DOHH2 (cell line): ENCODE measurements around the gene CCDC63.
A peak's percentile ranks its signal among the peaks of the same experiment; 100 is the strongest.

ENCODE experiments used
- H3F3A ChIP-seq: fragments of 200-600 bp; sonication (generic), shearing (Covaris generic); 2 replicates; pipeline ENCODE4 v1.6.0; 2016; ENCODE audit warnings: antibody characterized with exemption, mild to moderate bottlenecking; ENCODE audit not compliant: control insufficient read depth, insufficient read depth
- H3K27ac ChIP-seq: fragments of 200-600 bp; sonication (generic); 2 replicates; pipeline ENCODE4 v1.5.1; 2014; ENCODE audit warnings: low read depth, mild to moderate bottlenecking, low read length, moderate library complexity
- H3K27me3 ChIP-seq: fragments of 200-600 bp; sonication (generic); 2 replicates; pipeline ENCODE4 v1.6.1; 2014; ENCODE audit warnings: mild to moderate bottlenecking, low read length, mixed read lengths; ENCODE audit not compliant: control insufficient read depth
- H3K36me3 ChIP-seq: fragments of 200-600 bp; sonication (generic); 2 replicates; pipeline ENCODE4 v1.6.1; 2014; ENCODE audit warnings: mild to moderate bottlenecking, low read length, moderate library complexity, mixed read lengths; ENCODE audit not compliant: control insufficient read depth
- H3K4me1 ChIP-seq: fragments of 200-600 bp; sonication (generic); 2 replicates; pipeline ENCODE4 v1.6.1; 2014; ENCODE audit warnings: mild to moderate bottlenecking, low read length, mixed read lengths; ENCODE audit not compliant: control insufficient read depth
- H3K4me2 ChIP-seq: fragments of 200-600 bp; sonication (generic); 2 replicates; pipeline ENCODE4 v1.6.0; 2014; ENCODE audit warnings: mild to moderate bottlenecking, low read length, moderate library complexity
- H3K4me3 ChIP-seq: fragments of 200-600 bp; sonication (generic); 2 replicates; pipeline ENCODE4 v1.5.1; 2014; ENCODE audit warnings: mild to moderate bottlenecking, low read length, mixed read lengths
- H3K79me2 ChIP-seq: fragments of 200-600 bp; sonication (generic); 2 replicates; pipeline ENCODE4 v1.6.1; 2014; ENCODE audit warnings: mild to moderate bottlenecking, low read length, mixed read lengths; ENCODE audit not compliant: control insufficient read depth
- H3K9me2 ChIP-seq: fragments of 200-600 bp; sonication (generic); replicated peaks from 2 replicates; pipeline ENCODE4 v1.6.1; 2014; ENCODE audit warnings: mild to moderate bottlenecking, low read length, mixed read lengths; ENCODE audit not compliant: control insufficient read depth
- H3K9me3 ChIP-seq: fragments of 200-600 bp; sonication (generic); 2 replicates; pipeline ENCODE4 v1.6.1; 2014; ENCODE audit warnings: antibody characterized with exemption, low read length, mixed read lengths; ENCODE audit not compliant: control insufficient read depth, insufficient read depth
- H4K20me1 ChIP-seq: fragments of 200-600 bp; sonication (generic); 2 replicates; pipeline ENCODE4 v1.6.0; 2014; ENCODE audit warnings: low read depth, mild to moderate bottlenecking, antibody characterized with exemption, low read length, moderate library complexity; ENCODE audit not compliant: control insufficient read depth, insufficient read depth
- CTCF ChIP-seq: fragments of 200-600 bp; sonication (generic); IDR thresholded peaks from one replicate; pipeline ENCODE4 v1.5.1; 2014; ENCODE audit warnings: antibody characterized with exemption, mild to moderate bottlenecking, low read depth, low read length; ENCODE audit not compliant: poor library complexity, severe bottlenecking
- EZH2phosphoT487 ChIP-seq: fragments of 200-600 bp; sonication (generic); IDR thresholded peaks from 2 replicates; pipeline ENCODE4 v1.6.1; 2017; ENCODE audit warnings: borderline replicate concordance, mild to moderate bottlenecking, antibody characterized with exemption, low read length, moderate library complexity, mixed read lengths

The CCDC63 gene

GRCh38 chr12:110930348-110931314 is 83.8 kb downstream of the CCDC63 start:
- Histone ChIP-seq H3K27ac (no peak overlapping the region), H3K9me3 (no peaks in the 10 kb centered on the region), H4K20me1 (no peaks in the 10 kb centered on the region), H3K79me2 (no peaks in the 10 kb centered on the region), H3K4me1 (no peaks in the 10 kb centered on the region), H3K4me3 (no peak overlapping the region), H3K4me2 (no peak overlapping the region), H3F3A (no peaks in the 10 kb centered on the region), H3K36me3 (no peaks in the 10 kb centered on the region), H3K9me2 (no peaks in the 10 kb centered on the region), H3K27me3 (peaks cover 6% of the 10 kb centered on the region)
- TF ChIP-seq CTCF (no peak), EZH2phosphoT487 (no peak)

- no peaks in the 10 kb centered on the region for H3K9me2 ChIP-seq
- H3F3A ChIP-seq = no peaks in the 10 kb centered on the region
- H3K9me3 ChIP-seq = no peaks in the 10 kb centered on the region
- peaks cover 6% of the 10 kb centered on the region for H3K27me3 ChIP-seq
- no peaks in the 10 kb centered on the region for H3K4me1 ChIP-seq
- H3K27ac ChIP-seq = no peak overlapping the region
- no peaks in the 10 kb centered on the region for H3K36me3 ChIP-seq
- H4K20me1 ChIP-seq = no peaks in the 10 kb centered on the region
- no peak overlapping the region for H3K4me3 ChIP-seq
- H3K4me2 ChIP-seq = no peak overlapping the region
- TF ChIP-seq CTCF (no peak), EZH2phosphoT487 (no peak)
- H3K79me2 ChIP-seq = no peaks in the 10 kb centered on the region
These were observed 84.5 kb downstream of the CCDC63 start for GRCh38 chr12:110931315-110931728.

GRCh38 chr12:110932046-110932445 is 85.3 kb downstream of the CCDC63 start:
- Histone ChIP-seq H3K79me2 (no peaks in the 10 kb centered on the region), H4K20me1 (no peaks in the 10 kb centered on the region), H3K9me3 (no peaks in the 10 kb centered on the region), H3K9me2 (no peaks in the 10 kb centered on the region), H3K36me3 (no peaks in the 10 kb centered on the region), H3K4me2 (no peak overlapping the region), H3K27me3 (peaks cover 6% of the 10 kb centered on the region), H3F3A (no peaks in the 10 kb centered on the region), H3K4me1 (no peaks in the 10 kb centered on the region), H3K27ac (no peak overlapping the region), H3K4me3 (no peak overlapping the region)
- TF ChIP-seq CTCF = peak; percentile 68
- no peak for TF ChIP-seq EZH2phosphoT487
